IPS-15b (cell line): ENCODE results near the gene PRKCA.

Experiments used
- H3K27me3 ChIP-seq: one replicate; pipeline ENCODE4 v1.6.1; 2013; ENCODE audit warnings: low read length; ENCODE audit not compliant: control insufficient read depth, insufficient read depth
- H3K36me3 ChIP-seq: one replicate; pipeline ENCODE4 v1.6.1; 2013; ENCODE audit warnings: low read length; ENCODE audit not compliant: control insufficient read depth, insufficient read depth
- H3K4me1 ChIP-seq: one replicate; pipeline ENCODE4 v1.6.1; 2013; ENCODE audit warnings: mild to moderate bottlenecking, low read length; ENCODE audit not compliant: control insufficient read depth, insufficient read depth
- H3K4me3 ChIP-seq: one replicate; pipeline ENCODE4 v1.5.1; 2013; ENCODE audit warnings: low read depth, low read length
- H3K9ac ChIP-seq: one replicate; pipeline ENCODE4 v1.6.1; 2013; ENCODE audit warnings: low read depth, mild to moderate bottlenecking, low read length
- H3K9me3 ChIP-seq: one replicate; pipeline ENCODE4 v1.6.1; 2013; ENCODE audit warnings: mild to moderate bottlenecking, low read length; ENCODE audit not compliant: control insufficient read depth, insufficient read depth

PRKCA gene

GRCh38 chr17:66541461-66542128 is 239.2 kb downstream of the PRKCA start:
- Histone ChIP-seq H3K27me3 (no peaks in the 10 kb centered on the region), H3K9me3 (no peaks in the 10 kb centered on the region), H3K9ac (no peak overlapping the region), H3K4me3 (no peak overlapping the region), H3K4me1 (peaks cover 13% of the 10 kb centered on the region), H3K36me3 (no peaks in the 10 kb centered on the region)

GRCh38 chr17:66542129-66542966 is 239.9 kb downstream of the PRKCA start:
- Histone ChIP-seq H3K27me3 (no peaks in the 10 kb centered on the region), H3K9ac (no peak overlapping the region), H3K36me3 (no peaks in the 10 kb centered on the region), H3K4me3 (no peak overlapping the region), H3K9me3 (no peaks in the 10 kb centered on the region), H3K4me1 (peaks cover 13% of the 10 kb centered on the region)

- no peak overlapping the region for H3K9ac ChIP-seq
Measured at GRCh38 chr17:66542967-66543520, 240.6 kb downstream of the PRKCA start.

GRCh38 chr17:66543526-66543925 is 241.1 kb downstream of the PRKCA start:
- Histone ChIP-seq H3K4me1 (peaks cover 15% of the 10 kb centered on the region), H3K9me3 (no peaks in the 10 kb centered on the region), H3K4me3 (no peak overlapping the region), H3K27me3 (no peaks in the 10 kb centered on the region), H3K9ac (no peak overlapping the region), H3K36me3 (no peaks in the 10 kb centered on the region)

More at GRCh38 chr17:66542967-66543520, 240.6 kb downstream of the PRKCA start:
- Histone ChIP-seq H3K9me3 (no peaks in the 10 kb centered on the region), H3K4me3 (no peak overlapping the region), H3K27me3 (no peaks in the 10 kb centered on the region), H3K4me1 (peaks cover 13% of the 10 kb centered on the region), H3K36me3 (no peaks in the 10 kb centered on the region)

- Histone ChIP-seq H3K4me3 (no peak overlapping the region), H3K9ac (no peak overlapping the region), H3K36me3 (no peaks in the 10 kb centered on the region), H3K4me1 (peaks cover 18% of the 10 kb centered on the region), H3K27me3 (no peaks in the 10 kb centered on the region), H3K9me3 (no peaks in the 10 kb centered on the region)
Measured at GRCh38 chr17:66545918-66546317, 243.5 kb downstream of the PRKCA start.

- no peaks in the 10 kb centered on the region for H3K27me3 ChIP-seq
- H3K36me3 ChIP-seq, result no peaks in the 10 kb centered on the region
- no peak overlapping the region for H3K4me3 ChIP-seq
- H3K9ac ChIP-seq, result no peak overlapping the region
- no peaks in the 10 kb centered on the region for H3K9me3 ChIP-seq
- peaks cover 15% of the 10 kb centered on the region for H3K4me1 ChIP-seq
Measured at GRCh38 chr17:66547151-66547865, 244.9 kb downstream of the PRKCA start.

- peaks cover 15% of the 10 kb centered on the region for H3K4me1 ChIP-seq
- H3K9ac ChIP-seq, result no peak overlapping the region
Measured at GRCh38 chr17:66548158-66548557, 245.7 kb downstream of the PRKCA start.

GRCh38 chr17:66548659-66549310 is 246.4 kb downstream of the PRKCA start:
- H3K9me3 ChIP-seq, result no peaks in the 10 kb centered on the region
- peaks cover 15% of the 10 kb centered on the region for H3K4me1 ChIP-seq
- no peaks in the 10 kb centered on the region for H3K36me3 ChIP-seq
- H3K27me3 ChIP-seq, result no peaks in the 10 kb centered on the region
- no peak overlapping the region for H3K4me3 ChIP-seq
- H3K9ac ChIP-seq, result no peak overlapping the region

More at GRCh38 chr17:66548158-66548557, 245.7 kb downstream of the PRKCA start:
- Histone ChIP-seq H3K9me3 (no peaks in the 10 kb centered on the region), H3K27me3 (no peaks in the 10 kb centered on the region), H3K36me3 (no peaks in the 10 kb centered on the region), H3K4me3 (no peak overlapping the region)

GRCh38 chr17:66549311-66549704 is 246.9 kb downstream of the PRKCA start:
- Histone ChIP-seq H3K27me3 (no peaks in the 10 kb centered on the region), H3K4me3 (no peak overlapping the region), H3K4me1 (peaks cover 15% of the 10 kb centered on the region), H3K36me3 (no peaks in the 10 kb centered on the region), H3K9me3 (no peaks in the 10 kb centered on the region), H3K9ac (no peak overlapping the region)

- Histone ChIP-seq H3K27me3 (no peaks in the 10 kb centered on the region), H3K9me3 (no peaks in the 10 kb centered on the region), H3K9ac (no peak overlapping the region), H3K4me3 (no peak overlapping the region), H3K4me1 (peaks cover 15% of the 10 kb centered on the region), H3K36me3 (no peaks in the 10 kb centered on the region)
Measured at GRCh38 chr17:66549731-66550207, 247.4 kb downstream of the PRKCA start.

- no peak overlapping the region for H3K9ac ChIP-seq
- H3K36me3 ChIP-seq, result no peaks in the 10 kb centered on the region
- H3K4me1 ChIP-seq, result peaks cover 15% of the 10 kb centered on the region
- H3K9me3 ChIP-seq, result no peaks in the 10 kb centered on the region
- H3K4me3 ChIP-seq, result no peak overlapping the region
- no peaks in the 10 kb centered on the region for H3K27me3 ChIP-seq
Measured at GRCh38 chr17:66551839-66552238, 249.4 kb downstream of the PRKCA start.
